ENCODE data around the gene DOCK6.

DNA sequence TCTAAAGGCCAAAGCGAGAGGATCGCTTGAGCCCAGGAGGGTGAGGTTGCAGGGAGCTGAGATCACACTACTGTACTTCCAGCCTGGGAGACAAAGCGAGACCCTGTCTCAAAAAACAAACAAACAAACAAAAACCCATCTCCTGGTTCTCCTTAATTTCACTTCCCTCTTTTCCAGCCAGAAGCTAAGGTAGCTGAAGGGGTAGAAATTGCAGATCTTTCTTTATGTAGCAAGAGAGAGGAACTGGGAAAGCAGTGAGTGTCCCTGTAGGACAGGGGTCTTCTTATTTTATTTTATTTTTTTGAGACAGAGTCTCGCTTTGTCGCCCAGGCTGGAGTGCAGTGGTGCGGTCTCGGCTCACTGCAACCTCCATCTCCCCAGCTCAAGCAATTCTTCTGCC is 29.1 kb upstream of the DOCK6 start:
- no peak for TF ChIP-seq GATA3 (IDR thresholded peaks at IDR 0.05; ENCODE audit: low read depth, low read length)
- no peak for TF ChIP-seq GATA2 (IDR thresholded peaks at IDR 0.05; ENCODE audit: low read depth, low read length)
